OCI-LY3 (cell line): Measurements from ENCODE around the gene RND1.

Experiments
- H2AFZ ChIP-seq: fragments of 200-600, 300-600 bp; shearing (Covaris generic); 2 replicates; pipeline ENCODE4 v1.6.0; 2014; ENCODE audit warnings: antibody characterized with exemption, low read depth, low read length
- H3K27ac ChIP-seq: fragments of 200-600, 300-600 bp; sonication (generic); 2 replicates; pipeline ENCODE4 v1.5.1; 2014; ENCODE audit warnings: mild to moderate bottlenecking, low read length, moderate library complexity, mixed read lengths
- H3K27me3 ChIP-seq: fragments of 200-600, 300-600 bp; sonication (generic); 2 replicates; pipeline ENCODE4 v1.6.1; 2014; ENCODE audit warnings: low read depth, low read length, mixed read lengths
- H3K36me3 ChIP-seq: fragments of 200-600, 300-600 bp; sonication (generic); replicated peaks from 2 replicates; pipeline ENCODE3; 2014; ENCODE audit warnings: low read depth, low read length, mixed read lengths
- H3K4me1 ChIP-seq: fragments of 300-600, 200-600 bp; sonication (generic); 2 replicates; pipeline ENCODE4 v1.6.1; 2014; ENCODE audit warnings: low read length, mixed read lengths
- H3K4me2 ChIP-seq: fragments of 200-600, 300-600 bp; sonication (generic); 2 replicates; pipeline ENCODE4 v1.6.1; 2014; ENCODE audit warnings: low read length, mixed read lengths
- H3K4me3 ChIP-seq: fragments of 300-600, 200-600 bp; sonication (generic); 2 replicates; pipeline ENCODE4 v1.5.1; 2014; ENCODE audit warnings: antibody characterized with exemption, mild to moderate bottlenecking, low read length, moderate library complexity
- H3K79me2 ChIP-seq: fragments of 300-600, 200-600 bp; shearing (Covaris generic); 2 replicates; pipeline ENCODE4 v1.6.1; 2014; ENCODE audit warnings: mild to moderate bottlenecking, low read length, mixed read lengths
- H3K9ac ChIP-seq: fragments of 300-600, 200-600 bp; shearing (Covaris generic); 2 replicates; pipeline ENCODE4 v1.6.0; 2014; ENCODE audit warnings: mild to moderate bottlenecking, low read length, moderate library complexity
- H3K9me3 ChIP-seq: fragments of 200-600, 300-600 bp; shearing (Covaris generic); 2 replicates; pipeline ENCODE4 v1.6.1; 2014; ENCODE audit warnings: low read length, mixed read lengths; ENCODE audit not compliant: insufficient read depth
- H4K20me1 ChIP-seq: fragments of 200-600, 300-600 bp; sonication (generic); 2 replicates; pipeline ENCODE4 v1.6.1; 2016; ENCODE audit warnings: low read length, mixed read lengths; ENCODE audit not compliant: insufficient read depth
- EZH2phosphoT487 ChIP-seq: fragments of 200-600 bp; shearing (Covaris generic); IDR thresholded peaks from 2 replicates; pipeline ENCODE4 v1.6.1; 2018; ENCODE audit warnings: antibody characterized with exemption, mixed run types, low read depth
- TF ChIP-seq, protein P1 (sequence below): fragments of 200-600, 300-600 bp; sonication (generic); IDR thresholded peaks from 2 replicates; pipeline ENCODE4 v1.5.1; 2014; ENCODE audit warnings: antibody characterized with exemption, low read length, low read depth

RND1 gene

GRCh38 chr12:48824112-48824511, 41.6 kb downstream of the RND1 start:
- Histone ChIP-seq H3K27me3 (0 out of 2 replicates have a peak, but pooled peaks cover 6% of the 10 kb centered on the region), H3K9ac (no peak overlapping the region), H3K36me3 (peaks cover 5% of the 10 kb centered on the region), H3K27ac (no peak overlapping the region), H3K4me3 (0 out of 2 replicates have a peak overlapping the region, but pooled peaks have one; percentile 10), H2AFZ (no peak overlapping the region), H4K20me1 (peaks cover 5% of the 10 kb centered on the region), H3K4me1 (peaks cover 11% of the 10 kb centered on the region), H3K79me2 (no peaks in the 10 kb centered on the region), H3K9me3 (no peaks in the 10 kb centered on the region), H3K4me2 (peak overlapping the region; percentile 47)
- TF ChIP-seq, protein P1, sequence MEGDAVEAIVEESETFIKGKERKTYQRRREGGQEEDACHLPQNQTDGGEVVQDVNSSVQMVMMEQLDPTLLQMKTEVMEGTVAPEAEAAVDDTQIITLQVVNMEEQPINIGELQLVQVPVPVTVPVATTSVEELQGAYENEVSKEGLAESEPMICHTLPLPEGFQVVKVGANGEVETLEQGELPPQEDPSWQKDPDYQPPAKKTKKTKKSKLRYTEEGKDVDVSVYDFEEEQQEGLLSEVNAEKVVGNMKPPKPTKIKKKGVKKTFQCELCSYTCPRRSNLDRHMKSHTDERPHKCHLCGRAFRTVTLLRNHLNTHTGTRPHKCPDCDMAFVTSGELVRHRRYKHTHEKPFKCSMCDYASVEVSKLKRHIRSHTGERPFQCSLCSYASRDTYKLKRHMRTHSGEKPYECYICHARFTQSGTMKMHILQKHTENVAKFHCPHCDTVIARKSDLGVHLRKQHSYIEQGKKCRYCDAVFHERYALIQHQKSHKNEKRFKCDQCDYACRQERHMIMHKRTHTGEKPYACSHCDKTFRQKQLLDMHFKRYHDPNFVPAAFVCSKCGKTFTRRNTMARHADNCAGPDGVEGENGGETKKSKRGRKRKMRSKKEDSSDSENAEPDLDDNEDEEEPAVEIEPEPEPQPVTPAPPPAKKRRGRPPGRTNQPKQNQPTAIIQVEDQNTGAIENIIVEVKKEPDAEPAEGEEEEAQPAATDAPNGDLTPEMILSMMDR: no peak
- TF ChIP-seq EZH2phosphoT487: no peak

DNA sequence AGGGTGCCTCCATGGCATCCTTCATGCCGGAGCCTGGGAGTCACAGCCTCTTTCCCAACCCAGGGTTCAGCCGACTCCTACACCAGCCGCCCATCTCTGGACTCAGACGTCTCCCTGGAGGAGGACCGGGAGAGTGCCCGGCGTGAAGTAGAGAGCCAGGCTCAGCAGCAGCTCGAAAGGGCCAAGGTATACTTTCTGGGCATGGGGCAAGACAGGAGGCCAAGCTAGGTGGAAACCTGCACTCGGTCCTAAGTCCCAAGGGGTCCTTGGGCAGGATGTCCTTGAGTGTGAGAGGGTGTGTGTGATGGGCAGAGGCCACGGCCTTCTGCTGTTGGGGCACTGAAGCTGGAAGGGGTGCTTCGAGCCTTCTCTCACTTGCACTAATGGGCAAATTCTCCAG, 42.4 kb downstream of the RND1 start:
- Histone ChIP-seq H3K9me3 (no peaks in the 10 kb centered on the region), H3K4me1 (peaks cover 13% of the 10 kb centered on the region), H2AFZ (no peak overlapping the region), H4K20me1 (no peaks in the 10 kb centered on the region), H3K79me2 (no peaks in the 10 kb centered on the region), H3K27ac (no peak overlapping the region), H3K9ac (no peak overlapping the region), H3K27me3 (0 out of 2 replicates have a peak, but pooled peaks cover 6% of the 10 kb centered on the region), H3K4me3 (no peak overlapping the region), H3K36me3 (no peaks in the 10 kb centered on the region), H3K4me2 (no peak overlapping the region)
- TF ChIP-seq EZH2phosphoT487: no peak
- TF ChIP-seq, protein P1: no peak

DNA sequence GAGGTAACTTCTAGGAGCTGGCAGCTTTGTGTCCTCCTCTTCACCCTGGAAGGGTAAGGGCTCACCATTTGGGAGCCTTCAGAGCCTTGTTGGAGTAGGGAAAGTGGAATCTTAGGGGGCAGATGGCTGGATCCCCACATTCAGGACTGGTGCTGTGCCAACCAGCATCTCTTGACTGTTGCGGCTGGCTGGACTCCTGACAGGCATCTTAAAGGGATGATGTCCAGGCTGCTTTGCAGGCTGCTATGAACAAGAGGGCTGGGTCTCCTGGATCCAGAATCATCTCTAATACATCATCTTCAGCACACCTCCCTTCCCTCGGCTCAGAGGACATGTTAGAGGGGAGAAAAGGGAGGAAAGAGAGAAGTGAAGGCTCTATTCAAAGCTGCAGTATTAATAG, 43.0 kb downstream of the RND1 start:
- Histone ChIP-seq H3K9me3 (no peaks in the 10 kb centered on the region), H2AFZ (no peak overlapping the region), H3K4me2 (no peak overlapping the region), H3K79me2 (no peaks in the 10 kb centered on the region), H3K27me3 (peaks cover 11% of the 10 kb centered on the region), H3K27ac (no peak overlapping the region), H3K4me1 (peaks cover 16% of the 10 kb centered on the region), H4K20me1 (no peaks in the 10 kb centered on the region), H3K4me3 (no peak overlapping the region), H3K9ac (no peak overlapping the region), H3K36me3 (no peaks in the 10 kb centered on the region)
- no peak for TF ChIP-seq EZH2phosphoT487
- TF ChIP-seq, protein P1: no peak

DNA sequence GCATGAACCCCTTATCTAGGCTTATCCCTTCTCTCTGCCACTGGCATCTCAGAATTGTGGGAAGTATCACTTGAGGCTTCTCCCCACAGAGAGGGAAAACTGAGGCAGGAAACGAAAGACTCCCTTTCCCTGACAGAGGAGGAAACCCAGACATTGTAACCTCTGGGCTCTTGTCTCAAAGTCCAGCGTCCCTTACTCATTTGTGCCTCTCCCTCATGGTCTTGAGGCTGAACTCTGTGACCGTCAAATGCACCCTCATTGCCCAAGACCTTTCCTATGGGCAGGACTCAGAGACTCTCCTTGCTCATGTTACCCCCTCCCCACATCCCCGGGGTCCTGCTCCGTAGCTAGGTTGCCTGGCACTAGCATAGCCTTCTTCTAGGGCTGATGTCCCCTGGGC, 43.5 kb downstream of the RND1 start:
- Histone ChIP-seq H3K27me3 (peaks cover 17% of the 10 kb centered on the region), H3K9me3 (no peaks in the 10 kb centered on the region), H3K27ac (no peak overlapping the region), H3K36me3 (no peaks in the 10 kb centered on the region), H4K20me1 (no peaks in the 10 kb centered on the region), H3K4me1 (peaks cover 18% of the 10 kb centered on the region), H3K4me2 (no peak overlapping the region), H3K4me3 (no peak overlapping the region), H3K79me2 (no peaks in the 10 kb centered on the region), H2AFZ (no peak overlapping the region), H3K9ac (no peak overlapping the region)
- TF ChIP-seq, protein P1: no peak
- TF ChIP-seq EZH2phosphoT487: no peak
